WTC11 (cell line): ENCODE results near the gene METTL23. TPM values are rescaled to one million over a fixed set of nuclear protein-coding genes. Genes with fewer than 3 reads are reported as not detected.

ENCODE experiments used
- ATAC-seq: fragments of 200-7000 bp; cut with Tn5 transposase; 2 replicates; pipeline ENCODE4 v1.10.0; 2021; ENCODE audit warnings: mild to moderate bottlenecking, moderate library complexity
- CTCF ChIA-PET: fragments of 300-600 bp; sonication (Branson Sonifier 250); formaldehyde crosslinking; loops from one replicate; lab custom pipeline; 2021; ENCODE audit warnings: antibody characterized with exemption; lab: Charles Lee
- POLR2A ChIA-PET: fragments of 350-600 bp; sonication (Branson Sonifier 250); formaldehyde crosslinking; loops from one replicate; lab custom pipeline; 2021; ENCODE audit warnings: antibody characterized with exemption; lab: Charles Lee
- DNase-seq: peaks from one replicate; pipeline ENCODE4 v3.0.0; 2021; ENCODE audit warnings: low spot score
- H3K27ac Mint-ChIP-seq: 2 replicates; pipeline ENCODE4 v1.8.0; 2021; ENCODE audit warnings: mixed read lengths
- H3K27me3 Mint-ChIP-seq: 2 replicates; pipeline ENCODE4 v1.8.0; 2021; ENCODE audit warnings: low read depth, mild to moderate bottlenecking, moderate library complexity, mixed read lengths
- H3K36me3 Mint-ChIP-seq: 2 replicates; pipeline ENCODE4 v1.8.0; 2021; ENCODE audit warnings: mixed read lengths
- H3K4me1 Mint-ChIP-seq: 2 replicates; pipeline ENCODE4 v1.8.0; 2022; ENCODE audit warnings: mixed read lengths
- H3K4me3 Mint-ChIP-seq: 2 replicates; pipeline ENCODE4 v1.8.0; 2021; ENCODE audit warnings: mild to moderate bottlenecking, moderate library complexity, mixed read lengths
- H3K9me3 Mint-ChIP-seq: 2 replicates; pipeline ENCODE4 v1.8.0; 2021; ENCODE audit warnings: mixed read lengths
- E2F4 ChIP-seq: sonication (generic); formaldehyde crosslinking; IDR thresholded peaks from 2 replicates; pipeline ENCODE4 v1.8.1; 2022; ENCODE audit warnings: low read depth, mild to moderate bottlenecking, moderate library complexity, missing genetic modification reagents, borderline replicate concordance
- MYBL2 ChIP-seq: sonication (generic); formaldehyde crosslinking; IDR thresholded peaks from 2 replicates; pipeline ENCODE4 v1.8.1; 2023; ENCODE audit warnings: mild to moderate bottlenecking, moderate library complexity, missing genetic modification reagents
- NFATC4 ChIP-seq: fragments of 250-450 bp; sonication (Bioruptor Pico); IDR thresholded peaks from 2 replicates; pipeline ENCODE4 v1.9.0; 2021; ENCODE audit warnings: mild to moderate bottlenecking
- NR3C1 ChIP-seq: sonication (generic); formaldehyde crosslinking; conservative IDR thresholded peaks from 2 replicates; pipeline ENCODE4 v1.8.1; 2023; ENCODE audit warnings: low read depth, mild to moderate bottlenecking, missing genetic modification reagents
- microRNA-seq: library from miRNA; unstranded; fragments of <30 nt; microRNA quantifications from one replicate; pipeline ENCODE4 v1.2.0, GENCODE V29; 2022; ENCODE audit warnings: borderline number of aligned reads
- total RNA-seq: library from RNA; stranded (reverse); gene quantifications from 3 replicates; pipeline ENCODE4 v1.2.3, GENCODE V29; 2021
- TF ChIP-seq, protein P1 (sequence below): fragments of 250-450 bp; sonication (Bioruptor Pico); IDR thresholded peaks from 2 replicates; pipeline ENCODE4 v2.1.2; 2022; ENCODE audit warnings: mild to moderate bottlenecking, moderate library complexity

The METTL23 gene
- total RNA-seq, 1 experiment from 2014 or later = 48.5 TPM

DNA sequence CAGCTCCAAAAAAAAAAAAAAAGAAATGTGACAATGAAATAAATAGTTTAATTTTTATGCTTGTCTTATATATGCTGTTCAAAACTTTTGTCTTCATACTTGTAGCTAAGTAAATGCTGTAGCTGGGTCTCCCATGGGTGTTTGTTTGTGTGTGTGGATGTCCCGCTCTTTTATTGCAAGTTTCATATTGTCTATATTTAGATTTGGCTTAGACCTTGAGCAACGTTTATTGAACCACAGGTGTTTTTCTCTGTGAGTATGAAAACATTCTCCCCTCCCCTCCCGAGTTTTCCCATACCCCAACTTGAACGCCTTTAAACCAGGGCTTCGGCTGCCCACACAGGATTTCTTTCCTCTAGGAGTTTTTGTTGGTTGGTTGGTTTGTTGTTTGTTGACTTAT lies 56.5 kb downstream of the METTL23 start:
- ATAC-seq (no peak), DNase-seq (no peak)
- TF ChIP-seq NFATC4 (no peak), MYBL2 (CRISPR knock-in tag) (no peak), NR3C1 (CRISPR knock-in tag) (no peak), E2F4 (CRISPR knock-in tag) (no peak)
- TF ChIP-seq, protein P1, sequence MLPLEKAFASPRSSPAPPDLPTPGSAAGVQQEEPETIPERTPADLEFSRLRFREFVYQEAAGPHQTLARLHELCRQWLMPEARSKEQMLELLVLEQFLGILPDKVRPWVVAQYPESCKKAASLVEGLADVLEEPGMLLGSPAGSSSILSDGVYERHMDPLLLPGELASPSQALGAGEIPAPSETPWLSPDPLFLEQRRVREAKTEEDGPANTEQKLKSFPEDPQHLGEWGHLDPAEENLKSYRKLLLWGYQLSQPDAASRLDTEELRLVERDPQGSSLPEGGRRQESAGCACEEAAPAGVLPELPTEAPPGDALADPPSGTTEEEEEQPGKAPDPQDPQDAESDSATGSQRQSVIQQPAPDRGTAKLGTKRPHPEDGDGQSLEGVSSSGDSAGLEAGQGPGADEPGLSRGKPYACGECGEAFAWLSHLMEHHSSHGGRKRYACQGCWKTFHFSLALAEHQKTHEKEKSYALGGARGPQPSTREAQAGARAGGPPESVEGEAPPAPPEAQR (CRISPR knock-in tag) = no peak
- ChIA-PET POLR2A (no interaction called here), CTCF (no interaction called here)
- Mint-ChIP-seq H3K27ac (no peak overlapping the region), H3K9me3 (no peaks in the 10 kb centered on the region), H3K4me1 (no peaks in the 10 kb centered on the region), H3K4me3 (no peak overlapping the region), H3K36me3 (peaks cover 9% of the 10 kb centered on the region), H3K27me3 (no peaks in the 10 kb centered on the region)

Small RNA genes lying within 50 kb of the gene (microRNA-seq; reads per million reads assigned to microRNA genes)
- 1.4 reads per million for gene MIR636

Other genes starting within 250 kb of the METTL23 start
- gene RHBDF2, start 225.4 kb upstream of the METTL23 start, total RNA-seq = 28.6 to 33.0 TPM (median 31.5 TPM) in 3 replicates
- 3.6 to 5.3 TPM (median 5.1 TPM) in 3 replicates for gene CYGB, start 189.1 kb upstream of the METTL23 start, total RNA-seq
- gene PRCD, start 186.8 kb upstream of the METTL23 start, total RNA-seq = 2.7 to 4.5 TPM (median 4.0 TPM) in 3 replicates
- gene ST6GALNAC2, start 141.0 kb upstream of the METTL23 start, total RNA-seq = 0.30 TPM in 1 of 3 replicates, not detected in the others
- gene ST6GALNAC1, start 83.1 kb upstream of the METTL23 start, total RNA-seq = 0.13 to 0.37 TPM (median 0.16 TPM) in 3 replicates
- 46.5 to 53.7 TPM (median 48.2 TPM) in 3 replicates for gene MXRA7, start 15.9 kb upstream of the METTL23 start, total RNA-seq
- 20.3 to 23.8 TPM (median 21.6 TPM) in 3 replicates for gene JMJD6, start 233 bp upstream of the METTL23 start, total RNA-seq
- 355 to 410 TPM (median 407 TPM) in 3 replicates for gene SRSF2, start 10.5 kb downstream of the METTL23 start, total RNA-seq
- gene MFSD11, start 11.3 kb downstream of the METTL23 start, total RNA-seq = 16.6 to 26.4 TPM (median 24.1 TPM) in 3 replicates
- 11.5 to 12.0 TPM (median 11.6 TPM) in 3 replicates for gene MGAT5B, start 141.6 kb downstream of the METTL23 start, total RNA-seq